SK-N-MC (cell line): Measurements from ENCODE around the gene RPS6KB1.

Experiments
- EZH2 ChIP-seq: fragments of 200-600 bp; sonication (generic); IDR thresholded peaks from one replicate; pipeline ENCODE4 v1.6.1; 2017; ENCODE audit warnings: antibody characterized with exemption
- POLR2AphosphoS5 ChIP-seq: IDR thresholded peaks from 2 replicates; pipeline ENCODE4 v1.6.1; 2012; ENCODE audit warnings: mild to moderate bottlenecking, low read depth, low read length, borderline replicate concordance

DNA sequence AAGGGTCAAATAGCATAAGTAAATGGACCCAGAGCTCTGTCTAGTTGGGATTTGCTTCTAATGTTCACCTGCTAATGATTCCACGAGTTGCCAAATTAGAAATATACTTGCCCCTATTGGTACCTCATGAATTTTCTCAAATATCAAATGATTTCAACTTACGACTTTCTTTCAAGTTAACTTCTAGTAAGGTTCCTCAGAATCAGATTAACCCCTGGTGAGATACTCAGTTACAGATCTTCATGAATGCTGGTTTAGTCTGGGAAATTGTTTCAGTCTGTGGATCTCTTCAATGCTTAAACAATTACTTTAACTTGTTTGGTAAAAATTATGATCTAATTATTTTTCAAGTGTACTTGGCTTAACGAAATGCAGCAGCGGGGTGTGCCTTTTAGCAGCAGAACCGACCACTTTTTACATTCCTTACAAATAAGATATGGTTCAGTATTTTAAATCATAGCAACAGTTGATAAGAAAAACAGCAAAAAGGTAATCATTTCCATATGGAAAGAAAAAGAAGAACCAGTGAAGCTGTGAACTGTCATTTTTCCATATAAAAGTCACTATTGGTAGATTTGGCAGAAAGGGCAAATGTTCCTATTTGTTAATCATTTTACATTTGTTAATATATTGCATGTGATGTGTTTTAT lies 34.6 kb upstream of the RPS6KB1 start:
- TF ChIP-seq EZH2 (no peak), POLR2AphosphoS5 (no peak)
